GM19238 (cell line): ENCODE results near the gene ADH6.
"Not testable (repeated sequence)": the region's sequence is repeated elsewhere in the genome, so short reads cannot be mapped to it uniquely, and the experiment has no call there.

Source experiments
- DNase-seq: peaks from one replicate; pipeline ENCODE4 v3.0.0; 2011; ENCODE audit warnings: low spot score; ENCODE audit not compliant: insufficient read length

The ADH6 gene

DNA sequence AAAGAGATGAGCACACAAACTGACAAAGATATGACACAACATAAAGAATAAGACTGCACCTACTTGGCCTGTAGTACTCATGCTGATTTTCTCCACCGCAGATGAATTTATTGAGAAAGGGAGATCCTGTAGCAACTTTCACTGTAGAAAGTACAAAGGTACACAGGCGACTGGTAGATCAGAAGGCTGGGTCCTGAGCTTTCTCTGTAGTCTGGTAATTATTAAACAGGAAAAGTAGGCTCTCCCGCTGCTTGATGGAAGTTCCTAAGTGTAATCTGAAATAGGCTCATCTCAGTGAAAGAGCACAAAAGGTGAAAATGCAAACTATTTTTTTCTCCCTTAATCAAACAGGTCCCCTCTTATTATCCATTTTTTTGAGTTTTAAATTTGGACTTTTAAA, at the start of gene ADH6:
ADH6 (minus strand) TSS at position 175 of the 400 bp plus-strand sequence; CDS start at position 81, 94 bp downstream.
- DNase-seq = no peak

DNA sequence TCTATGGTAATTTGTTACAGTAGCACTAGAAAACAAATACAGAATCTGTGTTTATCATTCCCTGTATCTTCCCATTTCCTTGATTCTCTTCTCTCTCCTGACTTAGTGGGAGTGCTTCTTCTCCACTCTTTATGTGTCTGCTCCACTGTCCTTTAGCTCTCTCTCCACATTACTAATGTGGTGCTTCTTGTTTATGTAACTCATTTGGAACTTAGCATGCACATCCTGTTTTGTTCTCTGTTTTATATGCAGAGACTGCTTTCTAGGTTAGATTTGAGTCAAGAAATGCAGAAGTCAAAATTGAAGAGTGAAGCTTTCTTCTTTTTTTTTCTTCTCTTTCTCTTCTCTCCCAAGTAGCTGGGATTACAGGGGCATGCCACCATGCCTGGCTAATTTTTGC, 45.9 kb upstream of the ADH6 start:
- no peak for DNase-seq

DNA sequence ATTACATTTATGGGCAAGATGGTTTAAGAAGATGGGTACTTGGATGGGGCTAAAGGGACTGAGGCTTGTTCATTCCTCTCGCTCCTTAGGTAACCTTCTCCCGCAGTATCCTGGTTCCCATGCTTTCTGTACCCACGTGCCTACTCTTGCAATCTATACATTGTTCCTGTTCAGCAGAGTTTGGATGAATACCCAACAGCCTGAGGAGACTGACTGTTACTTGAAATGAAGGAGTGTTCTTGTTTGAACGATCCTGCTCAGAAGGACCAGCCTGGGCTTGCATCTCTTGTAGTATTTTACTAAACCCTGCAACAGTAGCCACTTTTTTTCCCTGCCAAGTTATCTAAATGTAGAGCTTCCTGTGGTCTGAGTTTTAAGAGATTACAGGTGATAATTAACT, 33.7 kb upstream of the ADH6 start:
- DNase-seq = no peak

DNA sequence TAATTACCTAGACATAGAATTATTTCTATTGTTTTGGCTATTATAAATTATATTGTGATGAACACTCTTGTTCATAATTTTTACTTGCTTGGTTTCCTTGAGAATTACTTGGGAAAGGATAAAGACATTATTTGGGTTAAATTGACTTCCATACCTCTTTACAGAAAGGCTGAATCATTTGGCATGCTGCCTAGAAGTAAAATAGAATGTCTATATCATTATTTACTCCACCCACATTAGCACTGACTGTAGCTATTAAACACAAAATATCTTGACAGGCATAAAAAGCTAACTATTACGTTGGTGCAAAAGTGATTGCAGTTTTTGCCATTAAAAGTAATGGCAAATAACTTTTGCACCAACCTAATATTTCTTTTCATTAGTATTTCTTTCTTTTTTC, 29.7 kb upstream of the ADH6 start:
- DNase-seq = no peak

DNA sequence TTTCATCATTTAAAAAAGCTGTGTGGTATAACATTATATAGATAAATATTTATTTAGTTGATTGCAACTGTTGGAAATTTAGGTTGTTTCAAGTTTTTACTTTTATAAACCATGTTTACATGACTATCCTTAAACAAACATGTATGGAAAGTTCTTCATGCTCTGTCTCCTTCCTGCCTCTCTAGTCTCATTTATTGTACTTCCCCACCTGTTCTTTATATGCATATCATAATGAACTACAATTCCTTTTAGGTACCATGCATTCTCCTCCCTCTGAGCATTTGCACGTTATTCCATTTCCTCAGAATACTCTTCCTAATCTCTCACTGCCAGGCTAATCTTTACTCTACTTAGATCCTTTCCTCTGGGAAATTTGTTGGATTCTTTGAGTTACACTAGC, 16.9 kb upstream of the ADH6 start:
- no peak for DNase-seq

DNA sequence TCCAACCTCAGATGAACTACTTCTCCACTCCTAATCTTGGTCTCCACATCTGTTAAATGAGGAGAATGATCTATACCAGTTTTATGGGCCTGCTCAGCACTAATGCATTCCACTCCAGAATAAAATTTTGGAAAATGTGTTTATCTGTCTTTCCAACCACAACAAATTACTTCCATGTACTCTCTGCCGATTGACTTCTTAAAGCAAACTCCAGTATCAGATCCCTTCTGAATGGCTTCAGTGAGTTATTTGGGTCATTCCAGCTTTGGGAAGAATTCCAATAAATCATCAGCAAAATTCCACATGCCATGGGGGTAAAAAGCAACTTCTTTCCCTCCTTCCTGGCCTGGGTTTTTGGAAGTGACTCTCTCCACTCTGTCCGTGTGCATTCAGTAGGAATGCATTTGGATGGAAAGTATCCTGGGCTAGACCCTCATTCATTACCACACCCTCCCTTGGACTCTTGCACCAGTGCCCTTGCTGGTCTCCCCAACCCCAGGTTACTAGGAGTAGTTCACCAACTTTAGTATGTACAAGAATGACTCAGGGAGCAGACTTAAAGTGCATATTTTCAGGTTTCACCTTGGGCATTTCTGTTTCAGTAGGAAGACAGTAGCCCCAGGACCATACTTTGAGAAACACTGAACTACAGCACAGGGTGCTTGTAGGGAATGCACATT, 15.4 kb upstream of the ADH6 start:
- no peak for DNase-seq

DNA sequence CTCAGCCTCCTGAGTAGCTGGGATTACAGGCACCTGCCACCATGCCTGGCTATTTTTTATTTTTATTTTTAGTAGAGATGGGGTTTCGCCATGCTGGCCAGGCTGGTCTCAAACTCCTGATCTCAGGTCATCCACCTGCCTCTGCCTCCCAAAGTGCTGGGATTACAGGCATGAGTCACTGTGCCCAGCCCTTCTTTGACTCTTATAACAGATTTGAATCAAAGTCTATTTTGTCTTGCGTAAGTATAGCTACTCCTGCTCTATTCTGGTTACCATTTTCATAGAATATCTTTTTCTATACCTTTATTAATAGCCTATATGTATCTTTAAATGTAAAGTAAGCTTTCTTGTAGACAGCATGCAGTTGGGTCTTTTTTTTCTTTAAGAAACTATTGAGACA, 14.4 kb upstream of the ADH6 start:
- DNase-seq = not testable (repeated sequence)

DNA sequence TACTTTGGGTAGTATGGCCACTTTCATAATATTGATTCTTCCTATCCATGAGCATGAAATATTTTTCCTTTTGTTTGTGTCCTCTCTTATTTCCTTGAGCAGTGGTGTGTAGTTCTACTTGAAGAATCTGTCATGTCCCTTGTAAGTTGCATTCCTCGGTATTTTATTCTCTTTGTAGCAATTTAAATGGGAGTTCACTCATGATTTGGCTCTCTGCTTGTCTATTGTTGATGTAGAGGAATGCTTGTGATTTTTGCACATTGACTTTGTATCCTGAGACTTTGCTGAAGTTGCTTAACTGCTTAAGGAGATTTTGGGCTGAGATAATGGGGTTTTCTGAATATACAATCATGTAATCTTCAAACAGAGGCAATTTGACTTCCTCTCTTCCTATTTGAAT, 9.7 kb upstream of the ADH6 start:
- not testable (repeated sequence) for DNase-seq

DNA sequence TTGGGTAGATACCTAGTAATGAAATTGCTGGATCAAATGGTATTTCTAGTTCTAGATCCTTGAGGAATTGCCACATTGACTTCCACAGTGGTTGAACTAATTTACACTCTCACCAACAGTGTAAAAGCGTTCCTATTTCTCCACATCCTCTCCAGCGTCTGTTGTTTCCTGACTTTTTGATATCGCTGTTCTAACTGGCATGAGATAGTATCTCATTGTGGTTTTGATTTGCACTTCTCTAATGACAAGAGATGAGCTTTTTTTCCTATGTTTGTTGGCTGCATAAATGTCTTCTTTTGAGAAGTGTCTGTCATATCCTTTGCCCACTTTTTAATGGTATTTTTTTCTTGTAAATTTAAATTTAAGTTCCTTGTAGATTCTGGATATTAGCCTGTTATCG, 8.6 kb upstream of the ADH6 start:
- DNase-seq = not testable (repeated sequence)

DNA sequence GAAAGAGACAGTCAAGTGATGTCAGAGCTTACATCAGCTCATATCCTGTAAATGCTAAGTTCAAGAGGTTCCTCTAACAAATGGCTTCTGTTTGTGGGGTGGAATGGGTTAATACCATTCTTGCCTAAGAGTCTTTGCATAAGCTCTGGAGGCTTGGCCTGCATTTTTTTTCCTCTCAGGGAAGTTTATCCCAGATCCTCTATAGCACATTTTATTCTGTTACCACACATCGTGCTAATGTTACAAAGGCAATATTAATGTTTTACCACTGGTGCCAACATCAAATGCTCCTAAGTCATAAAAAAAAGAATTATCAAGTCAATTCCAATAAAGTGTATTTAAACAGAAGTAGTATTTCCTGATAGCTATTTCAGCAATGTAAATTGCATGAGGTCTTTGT, 2.9 kb upstream of the ADH6 start:
- no peak for DNase-seq

DNA sequence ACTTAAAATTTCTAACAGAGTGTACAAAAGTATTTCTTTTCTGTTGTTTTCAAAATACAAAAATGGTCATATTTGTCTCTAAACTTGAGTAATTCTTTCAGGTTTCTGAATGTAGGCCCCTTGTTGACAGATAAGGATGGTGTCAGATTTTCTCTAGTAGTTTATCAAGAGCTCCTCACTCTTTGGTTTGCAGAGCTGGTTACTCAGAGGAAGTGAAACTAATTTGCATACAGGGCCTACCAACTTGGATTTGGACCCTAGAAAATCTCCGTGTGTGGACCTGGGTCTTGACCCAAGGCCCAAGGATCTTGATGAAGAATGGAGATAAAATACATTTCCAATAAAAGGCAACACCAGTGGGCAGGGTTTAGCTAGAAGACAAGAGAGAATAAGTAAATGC, 433 bp upstream of the ADH6 start:
- no peak for DNase-seq

DNA sequence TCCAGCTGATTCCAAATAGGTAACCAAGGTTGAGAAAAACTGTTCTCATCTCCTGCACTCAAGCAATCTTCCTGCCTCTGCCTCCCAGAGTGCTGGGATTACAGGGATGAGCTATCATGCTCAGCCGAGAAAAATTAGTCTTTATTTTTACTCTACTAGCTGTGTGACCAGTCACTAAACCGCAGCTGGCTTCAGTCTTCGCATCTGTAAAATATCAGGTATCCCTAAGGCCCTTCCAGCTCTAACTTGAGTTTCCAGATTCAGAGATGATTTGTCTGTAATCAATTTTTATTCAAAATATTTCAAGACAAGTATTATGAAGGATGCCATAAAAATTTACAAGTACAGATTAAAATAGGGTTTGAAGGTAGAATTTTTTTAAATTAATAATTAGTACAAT, 3.5 kb downstream of the ADH6 start:
- DNase-seq = no peak

DNA sequence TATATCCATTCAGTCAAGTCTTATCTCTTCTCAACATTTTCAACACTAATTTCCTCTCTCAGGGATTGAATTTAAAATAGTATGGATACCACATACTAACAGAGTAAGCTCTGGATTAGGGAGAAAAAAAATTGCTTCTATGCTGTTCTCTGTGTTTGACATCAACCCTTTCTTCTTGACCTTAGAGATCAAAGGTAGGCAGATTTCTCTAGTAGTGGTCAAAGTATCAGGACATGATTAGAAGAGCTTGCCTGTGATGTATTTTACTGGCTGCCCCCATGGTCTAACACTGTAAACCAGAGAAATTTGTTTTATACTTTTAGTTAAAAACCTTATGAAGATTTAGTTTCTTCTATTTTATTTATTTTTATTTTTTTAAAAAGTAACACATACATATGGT, 8.3 kb downstream of the ADH6 start:
- no peak for DNase-seq

DNA sequence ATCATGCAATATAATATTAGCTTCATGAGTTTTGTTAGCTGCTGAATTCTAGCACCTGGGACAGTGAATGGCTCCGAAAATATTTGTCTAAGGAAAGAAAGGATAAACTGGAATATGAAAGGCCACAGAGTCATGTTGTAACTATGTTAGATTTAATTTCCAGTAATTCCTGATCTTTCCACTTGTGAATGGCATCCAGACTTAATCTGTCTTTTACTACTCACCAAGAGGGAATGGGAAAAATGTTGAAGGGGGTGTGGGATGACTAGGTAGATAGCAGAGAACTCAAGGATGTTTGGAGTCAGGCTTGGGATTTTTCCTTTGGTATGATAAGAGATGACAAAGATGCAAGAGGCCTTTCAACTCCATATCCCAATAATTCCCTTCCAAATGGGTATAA, 9.4 kb downstream of the ADH6 start:
- no peak for DNase-seq

DNA sequence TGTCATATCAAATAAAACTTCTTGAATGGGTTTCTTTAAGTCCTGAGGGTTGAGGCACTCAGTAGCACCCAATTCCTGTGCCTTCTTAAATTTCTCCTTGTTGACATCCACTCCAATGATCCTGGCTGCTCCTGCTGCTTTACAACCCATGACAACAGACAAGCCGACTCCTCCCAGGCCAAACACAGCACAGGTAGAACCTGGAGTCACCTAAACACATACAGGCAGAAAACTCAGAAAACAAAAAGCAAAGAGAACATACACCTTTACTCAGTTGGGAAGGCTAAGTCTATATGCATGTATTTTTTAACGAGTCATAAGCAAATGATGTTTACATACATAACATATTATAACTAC, 10.3 kb downstream of the ADH6 start:
- DNase-seq = no peak

DNA sequence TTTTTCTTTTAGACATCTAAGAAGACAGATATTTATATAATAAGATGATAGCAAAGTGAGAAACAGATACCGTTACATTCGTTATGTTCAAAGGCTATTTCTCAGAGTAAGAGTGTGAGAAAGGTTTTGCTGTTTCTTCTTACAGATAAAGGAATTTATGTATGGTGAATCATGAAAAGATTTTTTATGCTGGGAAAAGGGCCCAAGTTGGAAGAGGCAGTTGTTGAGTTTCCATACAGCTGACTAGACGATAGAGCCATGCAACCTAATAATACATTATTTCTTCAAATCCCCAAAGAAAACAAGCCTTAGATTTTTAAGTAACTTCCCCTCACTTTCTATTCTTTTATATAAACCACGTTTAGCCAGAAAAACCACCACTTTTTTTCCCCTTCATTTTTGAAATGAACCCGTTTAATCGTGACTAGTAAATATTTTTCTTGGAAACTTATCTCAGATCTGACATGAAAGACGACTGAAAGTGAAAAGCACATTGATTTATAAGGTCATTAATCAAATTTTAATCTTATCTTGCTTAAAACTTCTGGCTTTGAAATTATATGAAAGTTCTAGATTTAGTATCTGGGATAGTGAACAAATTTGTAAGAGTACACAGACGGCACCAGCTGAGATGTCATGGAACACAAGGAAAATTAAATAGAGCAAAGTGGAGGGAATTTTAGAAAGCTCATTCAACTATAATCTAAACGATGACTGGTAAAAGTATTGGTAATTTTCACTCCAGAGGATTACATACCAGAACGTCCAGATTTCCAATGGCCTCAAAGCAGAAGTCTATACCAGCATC, 10.9 kb downstream of the ADH6 start:
- DNase-seq = no peak

DNA sequence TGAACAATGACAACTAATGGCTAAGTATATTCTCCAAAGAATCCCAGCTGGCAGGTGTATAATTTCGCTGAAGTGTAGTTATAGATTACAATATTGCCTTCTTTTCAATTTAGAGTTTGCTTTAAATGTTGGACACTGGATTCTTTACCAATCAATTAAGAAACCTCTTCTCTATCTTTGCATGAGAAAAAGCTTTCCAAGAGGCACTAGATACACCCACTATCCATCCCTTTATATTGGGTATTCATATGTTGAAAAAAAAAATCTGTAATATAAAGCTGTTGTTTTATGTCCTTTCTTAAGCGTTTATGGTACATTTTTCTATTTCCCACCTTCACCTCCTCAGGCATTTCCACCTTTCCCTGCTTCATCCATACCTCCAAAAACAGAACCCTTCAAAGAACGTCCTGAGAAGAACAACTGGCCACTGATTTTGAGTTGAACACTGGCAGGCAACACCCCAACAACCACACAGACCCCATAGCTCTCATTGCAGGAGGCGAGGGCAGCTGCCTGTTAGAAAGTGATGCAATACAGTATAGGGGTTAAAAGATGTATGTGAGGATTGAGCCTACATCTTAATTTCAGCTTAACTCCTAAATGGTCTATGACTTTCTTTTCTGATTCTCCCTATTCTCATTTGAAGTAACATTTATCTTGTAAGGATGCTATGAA, 11.8 kb downstream of the ADH6 start:
- no peak for DNase-seq

DNA sequence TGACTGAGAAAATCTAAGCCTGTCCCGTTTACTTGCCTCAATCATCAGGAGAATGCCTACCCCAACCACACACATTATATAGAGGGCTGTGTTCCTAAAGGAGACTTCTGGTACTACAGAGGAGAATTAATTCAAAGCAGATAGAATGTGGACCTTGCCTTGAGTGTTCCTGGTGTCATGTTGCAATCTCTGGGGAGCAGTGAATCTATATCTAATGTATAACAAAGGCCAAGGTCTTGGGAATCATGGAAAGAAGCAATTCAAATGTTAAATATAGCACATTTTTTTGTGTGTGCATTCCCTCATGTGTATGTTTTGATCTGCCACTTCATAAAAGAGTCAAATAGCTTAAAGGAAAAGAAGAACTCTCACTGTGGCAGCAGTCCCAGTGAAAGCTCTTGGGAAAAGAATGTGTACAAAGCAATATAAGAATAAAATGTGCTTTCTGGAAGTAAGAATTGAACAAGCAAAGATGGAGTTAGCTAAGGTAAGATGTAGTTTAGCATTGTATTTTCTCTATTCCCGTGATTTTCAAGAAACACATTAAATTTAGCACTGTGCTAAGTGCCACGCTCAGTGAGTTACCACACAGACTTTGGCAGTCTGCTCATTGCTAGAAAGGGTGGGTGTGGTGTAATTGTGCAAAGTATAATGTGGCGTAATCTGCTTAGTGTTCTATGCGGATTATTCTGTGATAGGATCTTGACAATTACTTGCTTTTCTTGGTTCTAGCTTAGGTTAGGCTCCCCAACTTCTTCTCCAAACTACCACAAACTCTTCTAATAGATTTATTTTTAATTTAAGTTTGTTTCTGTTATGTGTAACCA, 13.7 kb downstream of the ADH6 start:
- no peak for DNase-seq

DNA sequence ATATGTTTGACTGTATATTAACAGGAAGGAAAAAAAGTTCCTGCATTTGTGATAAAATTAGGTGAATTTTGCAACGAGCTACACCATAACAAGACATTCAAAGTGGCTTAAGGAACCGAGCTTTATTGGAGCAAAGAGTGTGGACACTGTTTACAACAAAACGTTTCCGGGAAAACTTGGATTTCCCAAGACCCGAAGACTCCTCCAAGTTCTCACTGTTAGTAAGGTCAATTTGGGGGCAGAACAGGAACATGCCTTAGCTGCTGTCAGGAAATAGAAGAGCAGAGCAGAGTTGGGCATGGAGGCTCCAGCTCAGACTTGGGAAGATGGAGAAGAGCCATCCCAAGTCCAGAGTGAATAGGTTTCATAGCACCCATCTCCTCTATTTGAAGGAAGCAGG, 16.5 kb downstream of the ADH6 start:
- no peak for DNase-seq

DNA sequence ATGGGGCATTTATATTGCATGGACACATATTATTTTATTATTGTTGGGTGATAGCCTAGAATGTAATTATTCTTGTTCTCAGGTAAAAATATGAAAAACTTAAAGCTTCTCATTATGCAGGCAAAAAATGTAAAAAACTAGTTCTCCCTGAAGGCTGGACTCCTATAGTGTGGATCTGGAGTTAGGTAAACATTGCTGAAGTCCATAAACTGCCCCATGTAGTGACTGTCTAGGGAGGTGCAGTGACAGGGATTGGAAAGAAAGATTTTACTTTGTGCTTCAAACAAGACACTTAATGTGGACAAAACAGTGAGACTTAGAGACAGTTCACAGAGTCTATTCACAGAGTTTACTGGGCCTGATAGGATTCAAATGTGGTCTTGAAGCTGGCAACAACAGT, 17.0 kb downstream of the ADH6 start:
- DNase-seq = no peak

DNA sequence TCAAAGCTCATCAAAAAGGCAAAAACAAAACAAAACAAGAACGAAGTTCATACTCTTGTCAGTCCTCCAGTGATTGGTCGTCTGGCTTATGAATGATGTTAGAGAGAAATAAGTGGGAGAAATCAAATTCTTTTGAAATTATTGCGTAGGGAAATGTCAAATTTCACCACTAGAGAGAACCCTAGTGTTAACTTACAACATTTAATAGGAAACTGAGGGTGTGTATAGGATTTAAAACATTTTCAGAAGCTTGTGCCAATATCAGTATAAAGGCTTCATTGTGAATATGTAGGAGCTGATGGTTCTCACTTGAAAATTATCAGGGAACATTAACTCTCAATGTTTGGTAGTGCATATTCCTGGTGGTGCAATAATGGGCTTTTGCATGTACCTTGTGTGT, 17.4 kb downstream of the ADH6 start:
- DNase-seq = no peak

DNA sequence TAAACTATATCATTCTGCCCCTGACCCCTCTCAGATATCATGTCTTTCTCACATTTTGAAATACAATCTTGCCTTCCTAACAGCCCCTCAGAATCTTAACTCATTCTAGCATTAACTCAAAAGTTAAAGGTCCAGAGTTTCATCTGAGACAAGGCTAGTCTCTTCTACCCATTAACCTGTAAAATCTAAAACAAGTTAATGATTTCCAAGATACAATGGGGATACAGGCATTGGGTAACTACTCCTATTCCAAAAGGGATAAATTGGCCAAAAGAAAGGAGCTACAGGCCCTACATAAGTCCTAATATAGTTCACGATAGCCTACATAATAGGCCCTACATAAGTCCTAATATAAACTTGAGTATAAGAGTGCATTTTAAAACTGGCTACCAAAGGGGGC, 18.9 kb downstream of the ADH6 start:
- DNase-seq = no peak
